ENCODE results near the gene SPINK2. TPM values are rescaled to one million over a fixed set of nuclear protein-coding genes. Genes with fewer than 3 reads are reported as not detected.

The SPINK2 gene
- total and polyA plus RNA-seq, 2 of the 8 experiments (the other 6 are each of a cell fraction or from before 2014, with no cell fraction given), result 0.89 to 1.4 TPM

DNA sequence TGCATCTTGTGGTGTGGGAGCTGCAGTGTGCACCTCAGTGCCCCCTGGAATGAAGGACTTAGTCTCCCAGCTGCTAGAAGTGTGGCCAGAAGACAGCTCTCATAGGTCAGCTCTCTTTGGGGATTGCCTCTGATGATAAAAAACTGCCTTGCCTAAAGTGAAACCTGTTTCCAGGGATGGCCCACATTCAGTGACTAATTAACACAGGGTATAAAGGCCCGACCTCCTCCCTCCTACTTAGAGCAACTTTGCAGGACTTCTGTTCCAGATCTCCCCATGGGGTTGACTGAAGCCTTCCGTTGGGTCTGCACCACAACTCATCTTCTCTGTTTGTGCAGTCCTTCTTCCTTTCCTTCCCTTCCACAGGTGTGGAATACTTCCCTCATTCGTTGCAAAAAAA lies 53.2 kb downstream of the SPINK2 start (continued):
- TF ChIP-seq, protein P1, sequence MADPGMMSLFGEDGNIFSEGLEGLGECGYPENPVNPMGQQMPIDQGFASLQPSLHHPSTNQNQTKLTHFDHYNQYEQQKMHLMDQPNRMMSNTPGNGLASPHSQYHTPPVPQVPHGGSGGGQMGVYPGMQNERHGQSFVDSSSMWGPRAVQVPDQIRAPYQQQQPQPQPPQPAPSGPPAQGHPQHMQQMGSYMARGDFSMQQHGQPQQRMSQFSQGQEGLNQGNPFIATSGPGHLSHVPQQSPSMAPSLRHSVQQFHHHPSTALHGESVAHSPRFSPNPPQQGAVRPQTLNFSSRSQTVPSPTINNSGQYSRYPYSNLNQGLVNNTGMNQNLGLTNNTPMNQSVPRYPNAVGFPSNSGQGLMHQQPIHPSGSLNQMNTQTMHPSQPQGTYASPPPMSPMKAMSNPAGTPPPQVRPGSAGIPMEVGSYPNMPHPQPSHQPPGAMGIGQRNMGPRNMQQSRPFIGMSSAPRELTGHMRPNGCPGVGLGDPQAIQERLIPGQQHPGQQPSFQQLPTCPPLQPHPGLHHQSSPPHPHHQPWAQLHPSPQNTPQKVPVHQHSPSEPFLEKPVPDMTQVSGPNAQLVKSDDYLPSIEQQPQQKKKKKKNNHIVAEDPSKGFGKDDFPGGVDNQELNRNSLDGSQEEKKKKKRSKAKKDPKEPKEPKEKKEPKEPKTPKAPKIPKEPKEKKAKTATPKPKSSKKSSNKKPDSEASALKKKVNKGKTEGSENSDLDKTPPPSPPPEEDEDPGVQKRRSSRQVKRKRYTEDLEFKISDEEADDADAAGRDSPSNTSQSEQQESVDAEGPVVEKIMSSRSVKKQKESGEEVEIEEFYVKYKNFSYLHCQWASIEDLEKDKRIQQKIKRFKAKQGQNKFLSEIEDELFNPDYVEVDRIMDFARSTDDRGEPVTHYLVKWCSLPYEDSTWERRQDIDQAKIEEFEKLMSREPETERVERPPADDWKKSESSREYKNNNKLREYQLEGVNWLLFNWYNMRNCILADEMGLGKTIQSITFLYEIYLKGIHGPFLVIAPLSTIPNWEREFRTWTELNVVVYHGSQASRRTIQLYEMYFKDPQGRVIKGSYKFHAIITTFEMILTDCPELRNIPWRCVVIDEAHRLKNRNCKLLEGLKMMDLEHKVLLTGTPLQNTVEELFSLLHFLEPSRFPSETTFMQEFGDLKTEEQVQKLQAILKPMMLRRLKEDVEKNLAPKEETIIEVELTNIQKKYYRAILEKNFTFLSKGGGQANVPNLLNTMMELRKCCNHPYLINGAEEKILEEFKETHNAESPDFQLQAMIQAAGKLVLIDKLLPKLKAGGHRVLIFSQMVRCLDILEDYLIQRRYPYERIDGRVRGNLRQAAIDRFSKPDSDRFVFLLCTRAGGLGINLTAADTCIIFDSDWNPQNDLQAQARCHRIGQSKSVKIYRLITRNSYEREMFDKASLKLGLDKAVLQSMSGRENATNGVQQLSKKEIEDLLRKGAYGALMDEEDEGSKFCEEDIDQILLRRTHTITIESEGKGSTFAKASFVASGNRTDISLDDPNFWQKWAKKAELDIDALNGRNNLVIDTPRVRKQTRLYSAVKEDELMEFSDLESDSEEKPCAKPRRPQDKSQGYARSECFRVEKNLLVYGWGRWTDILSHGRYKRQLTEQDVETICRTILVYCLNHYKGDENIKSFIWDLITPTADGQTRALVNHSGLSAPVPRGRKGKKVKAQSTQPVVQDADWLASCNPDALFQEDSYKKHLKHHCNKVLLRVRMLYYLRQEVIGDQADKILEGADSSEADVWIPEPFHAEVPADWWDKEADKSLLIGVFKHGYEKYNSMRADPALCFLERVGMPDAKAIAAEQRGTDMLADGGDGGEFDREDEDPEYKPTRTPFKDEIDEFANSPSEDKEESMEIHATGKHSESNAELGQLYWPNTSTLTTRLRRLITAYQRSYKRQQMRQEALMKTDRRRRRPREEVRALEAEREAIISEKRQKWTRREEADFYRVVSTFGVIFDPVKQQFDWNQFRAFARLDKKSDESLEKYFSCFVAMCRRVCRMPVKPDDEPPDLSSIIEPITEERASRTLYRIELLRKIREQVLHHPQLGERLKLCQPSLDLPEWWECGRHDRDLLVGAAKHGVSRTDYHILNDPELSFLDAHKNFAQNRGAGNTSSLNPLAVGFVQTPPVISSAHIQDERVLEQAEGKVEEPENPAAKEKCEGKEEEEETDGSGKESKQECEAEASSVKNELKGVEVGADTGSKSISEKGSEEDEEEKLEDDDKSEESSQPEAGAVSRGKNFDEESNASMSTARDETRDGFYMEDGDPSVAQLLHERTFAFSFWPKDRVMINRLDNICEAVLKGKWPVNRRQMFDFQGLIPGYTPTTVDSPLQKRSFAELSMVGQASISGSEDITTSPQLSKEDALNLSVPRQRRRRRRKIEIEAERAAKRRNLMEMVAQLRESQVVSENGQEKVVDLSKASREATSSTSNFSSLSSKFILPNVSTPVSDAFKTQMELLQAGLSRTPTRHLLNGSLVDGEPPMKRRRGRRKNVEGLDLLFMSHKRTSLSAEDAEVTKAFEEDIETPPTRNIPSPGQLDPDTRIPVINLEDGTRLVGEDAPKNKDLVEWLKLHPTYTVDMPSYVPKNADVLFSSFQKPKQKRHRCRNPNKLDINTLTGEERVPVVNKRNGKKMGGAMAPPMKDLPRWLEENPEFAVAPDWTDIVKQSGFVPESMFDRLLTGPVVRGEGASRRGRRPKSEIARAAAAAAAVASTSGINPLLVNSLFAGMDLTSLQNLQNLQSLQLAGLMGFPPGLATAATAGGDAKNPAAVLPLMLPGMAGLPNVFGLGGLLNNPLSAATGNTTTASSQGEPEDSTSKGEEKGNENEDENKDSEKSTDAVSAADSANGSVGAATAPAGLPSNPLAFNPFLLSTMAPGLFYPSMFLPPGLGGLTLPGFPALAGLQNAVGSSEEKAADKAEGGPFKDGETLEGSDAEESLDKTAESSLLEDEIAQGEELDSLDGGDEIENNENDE (IDR thresholded peaks at IDR 0.05; ENCODE audit: insufficient replicate concordance, low read length), result no peak
- TF ChIP-seq TAF1 (IDR thresholded peaks at IDR 0.05; ENCODE audit: low read depth, low read length) (no peak), HDAC2 (IDR thresholded peaks at IDR 0.05; ENCODE audit: borderline replicate concordance in 1 of 2, low read depth in 2 of 2, low read length in 2 of 2) (no peak), ASH2L (IDR thresholded peaks at IDR 0.05; ENCODE audit: low read length) (no peak), RFX5 (IDR thresholded peaks at IDR 0.05; ENCODE audit: borderline replicate concordance, low read depth, low read length) (no peak)
- TF ChIP-seq, protein P2, sequence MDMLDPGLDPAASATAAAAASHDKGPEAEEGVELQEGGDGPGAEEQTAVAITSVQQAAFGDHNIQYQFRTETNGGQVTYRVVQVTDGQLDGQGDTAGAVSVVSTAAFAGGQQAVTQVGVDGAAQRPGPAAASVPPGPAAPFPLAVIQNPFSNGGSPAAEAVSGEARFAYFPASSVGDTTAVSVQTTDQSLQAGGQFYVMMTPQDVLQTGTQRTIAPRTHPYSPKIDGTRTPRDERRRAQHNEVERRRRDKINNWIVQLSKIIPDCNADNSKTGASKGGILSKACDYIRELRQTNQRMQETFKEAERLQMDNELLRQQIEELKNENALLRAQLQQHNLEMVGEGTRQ (IDR thresholded peaks at IDR 0.05; ENCODE audit: low read length), result no peak

Data from H1 (cell line).